ENCODE measurements around the gene GALNT1. TPM values are rescaled to one million over a fixed set of nuclear protein-coding genes. Genes with fewer than 3 reads are reported as not detected.

The GALNT1 gene
- total and polyA plus RNA-seq, 2 donors, result 24.6 to 44.8 TPM

DNA sequence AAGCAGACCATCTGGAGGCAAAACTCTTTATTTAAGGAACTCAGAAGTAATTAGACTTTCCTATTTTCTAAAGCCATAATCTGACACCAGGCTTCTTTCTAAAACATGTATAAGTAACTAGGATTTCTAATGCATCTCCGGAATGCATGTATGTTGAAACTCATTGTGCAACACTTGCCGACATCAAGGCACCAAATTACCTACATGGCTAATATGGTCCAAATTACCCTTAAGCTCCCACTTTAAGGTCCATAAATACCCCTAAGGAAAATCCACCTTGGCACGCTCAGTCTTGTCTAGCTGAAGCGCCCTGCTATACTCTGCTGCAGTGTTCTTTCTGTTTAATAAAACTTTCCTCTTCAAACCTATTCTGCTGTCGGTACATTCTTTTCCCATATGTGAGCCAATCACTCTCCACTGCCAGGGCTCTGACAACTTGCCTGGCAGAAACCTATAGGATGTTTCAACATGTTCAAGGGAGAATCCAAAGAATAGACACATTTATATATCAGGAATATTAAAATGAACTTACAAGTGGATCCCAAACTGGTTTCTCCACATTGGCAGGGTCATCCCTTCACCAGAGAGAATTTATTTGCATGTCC lies 171.9 kb downstream of the GALNT1 start:
- DNase-seq (ENCODE audit: low read depth in 6 of 9, low spot score in 9 of 9), result no peak
- 96% methylated on average over 5 of the region's 5 CpGs for WGBS
- peaks cover 0 to 2% of the 10 kb centered on the region in 2 donors for H3K27me3 ChIP-seq (ENCODE audit: control insufficient read depth in 2 of 2, insufficient read depth in 1 of 2, low read length in 1 of 2)

DNA sequence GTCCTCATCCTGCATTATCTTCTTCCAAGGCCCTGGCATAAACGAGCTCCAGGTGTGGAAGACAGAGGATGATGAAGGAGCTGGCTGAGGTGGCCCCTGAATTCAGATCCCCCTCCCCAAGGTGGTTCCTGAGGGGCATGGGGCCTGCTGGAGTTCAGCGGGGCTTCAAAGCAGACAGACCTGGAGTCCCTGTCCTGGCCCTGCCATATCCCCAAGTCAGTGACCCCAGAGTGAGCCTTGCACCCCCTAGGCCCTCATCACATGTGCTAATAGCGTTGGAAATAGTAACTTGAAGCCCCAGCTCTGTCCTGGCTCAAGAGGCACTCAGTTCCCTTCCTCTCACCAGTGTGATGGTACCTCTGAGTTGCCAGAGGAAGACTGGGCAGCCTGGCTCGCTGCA lies 172.9 kb downstream of the GALNT1 start:
- WGBS, result 81% methylated on average over 4 of the region's 4 CpGs

More for the DNA sequence above, 171.9 kb downstream of the GALNT1 start:
- Histone ChIP-seq H3K36me3 (ENCODE audit: control insufficient read depth in 2 of 2, insufficient read depth in 2 of 2, low read length in 1 of 2) (no peaks in the 10 kb centered on the region), H3K4me3 (ENCODE audit: low read length in 2 of 2) (no peak overlapping the region), H3K4me1 (ENCODE audit: control insufficient read depth in 2 of 2, insufficient read depth in 2 of 2, low read length in 2 of 2) (no peaks in the 10 kb centered on the region), H3K9me3 (ENCODE audit: control insufficient read depth in 2 of 2, insufficient read depth in 1 of 2, low read length in 1 of 2) (no peaks in the 10 kb centered on the region), H3K27ac (ENCODE audit: low read depth in 1 of 2, low read length in 1 of 2) (no peak overlapping the region)

DNA sequence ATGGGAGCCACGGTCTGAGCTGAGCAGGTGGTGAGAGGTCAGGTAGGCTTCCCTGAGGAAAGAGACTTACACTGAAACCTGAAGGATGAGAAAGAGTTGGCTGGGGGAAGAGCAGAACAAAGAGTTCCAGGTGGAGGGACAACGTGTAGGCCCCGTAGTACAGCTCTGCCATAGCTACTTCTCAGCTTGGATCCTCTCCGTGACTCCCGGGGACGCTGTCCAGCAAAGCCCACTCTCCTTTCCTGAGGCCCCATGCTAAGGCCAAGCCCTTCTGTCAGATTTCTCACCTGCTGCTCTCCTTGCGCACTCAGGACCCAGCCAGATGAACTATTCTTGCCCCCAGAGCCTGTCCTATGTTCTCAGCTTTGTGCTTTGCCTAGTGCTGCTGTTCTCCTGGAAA lies 173.8 kb downstream of the GALNT1 start:
- Histone ChIP-seq H3K4me3 (ENCODE audit: low read length in 2 of 2) (no peak overlapping the region), H3K36me3 (ENCODE audit: control insufficient read depth in 2 of 2, insufficient read depth in 2 of 2, low read length in 1 of 2) (no peaks in the 10 kb centered on the region), H3K4me1 (ENCODE audit: control insufficient read depth in 2 of 2, insufficient read depth in 2 of 2, low read length in 2 of 2) (no peaks in the 10 kb centered on the region), H3K27ac (ENCODE audit: low read depth in 1 of 2, low read length in 1 of 2) (no peak overlapping the region), H3K9me3 (ENCODE audit: control insufficient read depth in 2 of 2, insufficient read depth in 1 of 2, low read length in 1 of 2) (no peaks in the 10 kb centered on the region), H3K27me3 (ENCODE audit: control insufficient read depth in 2 of 2, insufficient read depth in 1 of 2, low read length in 1 of 2) (peaks cover 0 to 2% of the 10 kb centered on the region in 2 donors)
- WGBS, result 94% methylated on average over 7 of the region's 7 CpGs
- DNase-seq (ENCODE audit: low read depth in 6 of 9, low spot score in 9 of 9), result no peak

More for the DNA sequence above, 172.9 kb downstream of the GALNT1 start:
- Histone ChIP-seq H3K27ac (ENCODE audit: low read depth in 1 of 2, low read length in 1 of 2) (no peak overlapping the region), H3K4me3 (ENCODE audit: low read length in 2 of 2) (no peak overlapping the region), H3K4me1 (ENCODE audit: control insufficient read depth in 2 of 2, insufficient read depth in 2 of 2, low read length in 2 of 2) (no peaks in the 10 kb centered on the region), H3K27me3 (ENCODE audit: control insufficient read depth in 2 of 2, insufficient read depth in 1 of 2, low read length in 1 of 2) (peaks cover 0 to 2% of the 10 kb centered on the region in 2 donors), H3K9me3 (ENCODE audit: control insufficient read depth in 2 of 2, insufficient read depth in 1 of 2, low read length in 1 of 2) (no peaks in the 10 kb centered on the region), H3K36me3 (ENCODE audit: control insufficient read depth in 2 of 2, insufficient read depth in 2 of 2, low read length in 1 of 2) (no peaks in the 10 kb centered on the region)
- DNase-seq (ENCODE audit: low read depth in 6 of 9, low spot score in 9 of 9), result no peak

DNA sequence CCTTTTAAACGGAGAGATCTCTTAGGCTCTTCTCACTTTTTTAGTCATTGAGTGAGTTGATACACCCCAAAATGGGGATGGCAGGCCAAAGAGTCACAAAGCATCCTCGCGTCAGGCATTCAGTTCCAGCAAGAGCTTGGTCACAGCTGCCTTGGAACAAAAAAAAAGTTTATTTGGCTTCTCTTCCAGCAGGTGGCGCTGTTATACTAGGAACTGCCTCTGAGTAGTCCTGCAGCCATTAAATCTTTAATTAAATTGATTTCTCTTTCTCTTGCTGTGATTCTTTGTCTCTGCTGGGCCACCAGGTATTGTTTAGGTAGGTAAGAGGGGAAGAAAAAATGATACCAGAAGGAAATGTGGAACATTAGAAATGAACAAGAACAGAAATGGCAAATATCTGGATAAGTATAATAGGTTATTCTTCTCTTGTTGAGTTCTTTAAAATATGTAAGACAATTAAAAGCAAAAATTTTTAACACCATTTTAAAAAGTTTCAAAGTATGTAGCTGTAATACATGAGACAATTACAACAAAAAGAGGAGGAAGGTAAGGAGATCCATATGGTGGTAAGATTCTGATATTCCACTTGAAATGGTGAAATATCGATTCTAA lies 175.1 kb downstream of the GALNT1 start:
- no peaks in the 10 kb centered on the region for H3K9me3 ChIP-seq (ENCODE audit: control insufficient read depth in 2 of 2, insufficient read depth in 1 of 2, low read length in 1 of 2)
- no peaks in the 10 kb centered on the region for H3K4me1 ChIP-seq (ENCODE audit: control insufficient read depth in 2 of 2, insufficient read depth in 2 of 2, low read length in 2 of 2)
- peak in 8 of 9 donors; percentile 17 to 65 (median 24) for DNase-seq (ENCODE audit: low read depth in 6 of 9, low spot score in 9 of 9)
- 32% methylated on average over 5 of the region's 5 CpGs for WGBS
- no peaks in the 10 kb centered on the region for H3K36me3 ChIP-seq (ENCODE audit: control insufficient read depth in 2 of 2, insufficient read depth in 2 of 2, low read length in 1 of 2)
- H3K4me3 ChIP-seq (ENCODE audit: low read length in 2 of 2), result no peak overlapping the region
- H3K27me3 ChIP-seq (ENCODE audit: control insufficient read depth in 2 of 2, insufficient read depth in 1 of 2, low read length in 1 of 2), result peaks cover 0 to 2% of the 10 kb centered on the region in 2 donors
- H3K27ac ChIP-seq (ENCODE audit: low read depth in 1 of 2, low read length in 1 of 2), result no peak overlapping the region

Other genes starting within 250 kb of the GALNT1 start
- gene ZNF24, start 237.3 kb upstream of the GALNT1 start, total RNA-seq, result 47.5 TPM
- 24.6 TPM for gene ZNF24, start 237.3 kb upstream of the GALNT1 start, polyA plus RNA-seq
- 1.7 TPM for gene ZNF396, start 204.4 kb upstream of the GALNT1 start, total RNA-seq
- 4.3 TPM for gene ZNF396, start 204.4 kb upstream of the GALNT1 start, polyA plus RNA-seq
- gene INO80C, start 83.8 kb upstream of the GALNT1 start, total RNA-seq, result 7.1 TPM
- 32.6 TPM for gene INO80C, start 83.8 kb upstream of the GALNT1 start, polyA plus RNA-seq